Colonic mucosa (tissue), 4 donors: ENCODE data around the gene TMEM131. TPM values are rescaled to one million over a fixed set of nuclear protein-coding genes. Genes with fewer than 3 reads are reported as not detected.
"Not testable (repeated sequence)": the region's sequence is repeated elsewhere in the genome, so short reads cannot be mapped to it uniquely, and the experiment has no call there.

Source experiments
- DNase-seq: peaks from one replicate; pipeline ENCODE4 v3.0.0-alpha.2; 2020
- H3K27ac ChIP-seq: fragments of 200-600 bp; one replicate; pipeline ENCODE4 v1.8.0; 2021
- H3K27me3 ChIP-seq: fragments of 200-600 bp; one replicate; pipeline ENCODE4 v1.8.0; 2021
- H3K36me3 ChIP-seq: fragments of 200-600 bp; one replicate; pipeline ENCODE4 v1.8.0; 2021
- H3K4me1 ChIP-seq: fragments of 200-600 bp; one replicate; pipeline ENCODE4 v1.8.0; 2021; ENCODE audit warnings: mild to moderate bottlenecking
- H3K4me3 ChIP-seq: fragments of 200-600 bp; one replicate; pipeline ENCODE4 v1.8.0; 2021
- H3K9ac ChIP-seq, 2 donors: one replicate each; pipeline ENCODE4 v1.7.0; 2013; ENCODE audit warnings: control low read depth in 2 of 2, low read depth in 2 of 2, low read length in 2 of 2
- H3K9me3 ChIP-seq: fragments of 200-600 bp; one replicate; pipeline ENCODE4 v1.8.0; 2021
- CTCF ChIP-seq: fragments of 200-600 bp; IDR thresholded peaks from one replicate; pipeline ENCODE4 v1.8.0; 2022; ENCODE audit warnings: antibody characterized with exemption, mild to moderate bottlenecking
- intact Hi-C: fragments of 100-400 bp; cut with DNase I; formaldehyde crosslinking; loops from one replicate; pipeline ENCODE4 v1.14.1; 2022
- total RNA-seq, 2 donors: library from RNA; stranded (reverse); fragmentation: NEBNext Ultra II Directional in 1 of 2; extraction: Animal tissue kit (Norgen Biotek cat#: 25700) in 1 of 2; gene quantifications; one replicate each; pipeline ENCODE4 v1.2.1, GENCODE V29; 2021
- donor health status: healthy.
- donor health status: DM: no; HTN: no; CAD: no.
- donor health status: DM: no; HTN: no; CAD: no.

The TMEM131 gene
- total RNA-seq, 2 donors from 2014 or later: 52.4 to 60.8 TPM

- intact Hi-C loops: no loop called here
- no peak overlapping the region for H3K4me3 ChIP-seq
- H3K27me3 ChIP-seq: no peaks in the 10 kb centered on the region
- DNase-seq: no peak
- H3K36me3 ChIP-seq: no peaks in the 10 kb centered on the region
- H3K27ac ChIP-seq: no peak overlapping the region
- H3K9ac ChIP-seq: no peak overlapping the region
- no peaks in the 10 kb centered on the region for H3K4me1 ChIP-seq
- no peaks in the 10 kb centered on the region for H3K9me3 ChIP-seq
- TF ChIP-seq CTCF: no peak
These were observed 134.6 kb downstream of the TMEM131 start for GRCh38 chr2:97861177-97861576.

- Histone ChIP-seq H3K27me3 (no peaks in the 10 kb centered on the region), H3K27ac (no peak overlapping the region), H3K4me1 (no peaks in the 10 kb centered on the region), H3K9ac (no peak overlapping the region), H3K4me3 (no peak overlapping the region), H3K36me3 (no peaks in the 10 kb centered on the region), H3K9me3 (no peaks in the 10 kb centered on the region)
- intact Hi-C loops: no loop called here
- DNase-seq: no peak
- no peak for TF ChIP-seq CTCF
These were observed 137.3 kb downstream of the TMEM131 start for GRCh38 chr2:97858442-97858841.

- Histone ChIP-seq H3K4me1 (no peaks in the 10 kb centered on the region), H3K9ac (no peak overlapping the region), H3K27ac (no peak overlapping the region), H3K9me3 (no peaks in the 10 kb centered on the region), H3K27me3 (no peaks in the 10 kb centered on the region), H3K4me3 (no peak overlapping the region), H3K36me3 (no peaks in the 10 kb centered on the region)
- no peak for DNase-seq
- no peak for TF ChIP-seq CTCF
- intact Hi-C loops: no loop called here
These were observed 138.2 kb downstream of the TMEM131 start for GRCh38 chr2:97857553-97857952.

- DNase-seq, H3K9ac ChIP-seq, H3K4me3 ChIP-seq, H3K27me3 ChIP-seq, H3K36me3 ChIP-seq, H3K4me1 ChIP-seq, H3K9me3 ChIP-seq, H3K27ac ChIP-seq, intact Hi-C loops: not testable (repeated sequence)
These were observed 142.7 kb downstream of the TMEM131 start for GRCh38 chr2:97853057-97853456.

GRCh38 chr2:97851172-97851571 is 144.6 kb downstream of the TMEM131 start:
- no peaks in the 10 kb centered on the region for H3K4me1 ChIP-seq
- no peaks in the 10 kb centered on the region for H3K36me3 ChIP-seq
- H3K4me3 ChIP-seq: no peak overlapping the region
- DNase-seq: no peak
- intact Hi-C loops: no loop called here
- no peaks in the 10 kb centered on the region for H3K9me3 ChIP-seq
- no peak for TF ChIP-seq CTCF
- H3K27ac ChIP-seq: no peak overlapping the region
- no peaks in the 10 kb centered on the region for H3K27me3 ChIP-seq
- no peak overlapping the region for H3K9ac ChIP-seq

- H3K9ac ChIP-seq: no peak overlapping the region
- no peaks in the 10 kb centered on the region for H3K9me3 ChIP-seq
- H3K36me3 ChIP-seq: no peaks in the 10 kb centered on the region
- TF ChIP-seq CTCF: no peak
- no peaks in the 10 kb centered on the region for H3K4me1 ChIP-seq
- DNase-seq: no peak
- no peak overlapping the region for H3K27ac ChIP-seq
- no peaks in the 10 kb centered on the region for H3K27me3 ChIP-seq
- H3K4me3 ChIP-seq: no peak overlapping the region
- intact Hi-C loops: no loop called here
These were observed 145.7 kb downstream of the TMEM131 start for GRCh38 chr2:97849881-97850528.
